ENCODE measurements around the gene KLF12. TPM values are rescaled to one million over a fixed set of nuclear protein-coding genes. Genes with fewer than 3 reads are reported as not detected.

KLF12 gene
- total RNA-seq, 1 donor from 2014 or later: 59.9 TPM

DNA sequence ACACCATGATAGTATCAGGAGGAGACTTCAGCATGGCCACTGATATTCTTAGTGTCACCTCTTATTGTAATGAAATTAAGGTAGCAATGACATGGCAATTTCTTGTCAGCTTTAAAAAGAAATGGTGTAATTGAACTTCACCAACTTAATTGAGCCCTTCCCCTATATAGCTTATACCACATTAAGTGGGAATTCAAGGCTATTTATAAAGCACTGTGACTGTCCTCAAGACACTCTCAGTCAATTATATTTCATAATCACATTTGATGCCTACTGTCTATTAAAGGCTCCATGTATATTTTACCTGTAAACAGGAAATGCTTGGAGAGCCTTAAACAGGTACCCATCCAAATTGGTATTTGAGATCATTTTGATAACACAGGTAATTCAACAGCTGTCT, 28.3 kb downstream of the KLF12 start:
- Mint-ChIP-seq H3K27ac (ENCODE audit: unreplicated experiment) (no peak overlapping the region), H3K36me3 (ENCODE audit: unreplicated experiment) (peaks cover 10% of the 10 kb centered on the region), H3K4me3 (ENCODE audit: unreplicated experiment) (no peak overlapping the region), H3K9me3 (ENCODE audit: unreplicated experiment) (no peaks in the 10 kb centered on the region), H3K27me3 (ENCODE audit: unreplicated experiment) (no peaks in the 10 kb centered on the region), H3K4me1 (ENCODE audit: low read depth, unreplicated experiment) (peaks cover 12% of the 10 kb centered on the region)
- TF ChIP-seq CTCF (IDR thresholded peaks at IDR 0.05; ENCODE audit: partially characterized antibody, unreplicated experiment): no peak
- no peak for DNase-seq

DNA sequence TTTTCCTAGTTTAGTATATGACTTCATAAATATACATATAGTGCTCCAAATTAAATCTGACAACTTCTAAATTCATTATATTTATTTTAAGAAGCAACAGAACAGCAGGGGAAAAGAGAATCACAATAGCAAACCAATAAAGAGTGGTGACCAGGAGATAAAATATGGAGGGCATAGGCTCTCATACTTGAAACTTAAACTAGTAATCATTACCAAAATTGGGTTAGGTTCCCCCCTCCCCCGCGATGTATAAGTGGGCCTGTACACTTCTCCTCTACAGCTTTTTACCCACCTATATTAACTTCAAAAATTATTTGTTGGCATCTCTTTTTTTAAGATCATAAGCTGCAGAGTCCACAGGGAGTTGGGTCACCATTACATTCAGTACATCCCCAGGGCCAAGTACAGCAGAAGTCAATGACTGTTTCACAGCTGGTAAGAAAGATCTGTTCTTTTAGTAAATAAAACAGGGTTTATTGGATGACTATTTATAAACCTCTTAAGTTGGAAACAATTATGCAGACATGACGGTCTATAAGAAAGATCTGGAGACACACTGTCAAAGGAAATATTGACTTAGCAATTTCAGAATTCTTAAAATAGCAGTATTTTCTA, 29.4 kb downstream of the KLF12 start:
- peaks cover 1% of the 10 kb centered on the region for H3K9me3 Mint-ChIP-seq (ENCODE audit: unreplicated experiment)
- DNase-seq: no peak
- peaks cover 10% of the 10 kb centered on the region for H3K36me3 Mint-ChIP-seq (ENCODE audit: unreplicated experiment)
- TF ChIP-seq CTCF (IDR thresholded peaks at IDR 0.05; ENCODE audit: partially characterized antibody, unreplicated experiment): no peak
- H3K4me1 Mint-ChIP-seq (ENCODE audit: low read depth, unreplicated experiment): peaks cover 12% of the 10 kb centered on the region
- no peak overlapping the region for H3K27ac Mint-ChIP-seq (ENCODE audit: unreplicated experiment)
- H3K4me3 Mint-ChIP-seq (ENCODE audit: unreplicated experiment): no peak overlapping the region
- H3K27me3 Mint-ChIP-seq (ENCODE audit: unreplicated experiment): no peaks in the 10 kb centered on the region

DNA sequence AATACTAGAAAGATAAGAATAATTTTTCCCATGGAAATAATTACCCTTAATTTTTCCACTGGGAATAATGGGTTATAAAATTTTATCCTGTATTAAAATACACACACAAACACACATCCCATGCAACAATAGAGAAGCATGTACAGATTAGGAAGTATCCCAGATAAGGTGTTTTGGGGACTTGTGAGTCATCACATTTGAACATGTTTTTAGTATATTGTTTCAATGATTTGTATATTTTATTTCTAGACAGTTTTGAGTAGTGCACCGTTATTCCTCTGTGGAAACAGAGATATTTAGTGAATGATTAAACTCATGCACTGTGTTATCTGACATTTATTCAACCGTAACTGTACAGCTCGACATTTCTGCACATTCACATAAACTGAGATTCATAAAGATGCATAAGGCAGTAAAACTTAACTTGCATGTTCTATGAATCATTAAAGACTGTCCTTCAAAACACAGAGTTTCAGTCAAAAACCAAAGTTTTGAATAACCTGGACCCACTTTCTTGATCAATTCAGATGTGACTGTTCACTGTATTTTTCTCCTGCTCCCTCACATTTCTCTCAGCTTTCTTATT, 30.1 kb downstream of the KLF12 start:
- no peak for DNase-seq
- Mint-ChIP-seq H3K9me3 (ENCODE audit: unreplicated experiment) (peaks cover 1% of the 10 kb centered on the region), H3K4me3 (ENCODE audit: unreplicated experiment) (no peak overlapping the region), H3K27me3 (ENCODE audit: unreplicated experiment) (no peaks in the 10 kb centered on the region), H3K4me1 (ENCODE audit: low read depth, unreplicated experiment) (peaks cover 12% of the 10 kb centered on the region), H3K36me3 (ENCODE audit: unreplicated experiment) (peaks cover 10% of the 10 kb centered on the region), H3K27ac (ENCODE audit: unreplicated experiment) (no peak overlapping the region)
- no peak for TF ChIP-seq CTCF (IDR thresholded peaks at IDR 0.05; ENCODE audit: partially characterized antibody, unreplicated experiment)

- no peak for DNase-seq
- peaks cover 12% of the 10 kb centered on the region for H3K4me1 Mint-ChIP-seq (ENCODE audit: low read depth, unreplicated experiment)
These were observed 31.0 kb downstream of the KLF12 start for GRCh38 chr13:74103196-74103595.

More at GRCh38 chr13:74103196-74103595, 31.0 kb downstream of the KLF12 start:
- no peak overlapping the region for H3K4me3 Mint-ChIP-seq (ENCODE audit: unreplicated experiment)
- no peaks in the 10 kb centered on the region for H3K27me3 Mint-ChIP-seq (ENCODE audit: unreplicated experiment)
- peaks cover 10% of the 10 kb centered on the region for H3K36me3 Mint-ChIP-seq (ENCODE audit: unreplicated experiment)
- no peak for TF ChIP-seq CTCF (IDR thresholded peaks at IDR 0.05; ENCODE audit: partially characterized antibody, unreplicated experiment)
- H3K27ac Mint-ChIP-seq (ENCODE audit: unreplicated experiment): no peak overlapping the region
- peaks cover 1% of the 10 kb centered on the region for H3K9me3 Mint-ChIP-seq (ENCODE audit: unreplicated experiment)

Data from glutamatergic neuron (in vitro differentiated cells).